HCT116 (cell line): ENCODE data around the gene DLG5. TPM values are rescaled to one million over a fixed set of nuclear protein-coding genes. Genes with fewer than 3 reads are reported as not detected.

Experiments
- ATAC-seq: fragments of 200-7000 bp; cut with Tn5 transposase; 2 replicates; pipeline ENCODE4 v1.9.1; 2020; ENCODE audit warnings: mild to moderate bottlenecking, moderate library complexity
- BruUV-seq: library from RNA; stranded (reverse); fragments of 400-500 nt; replicated peaks from 2 replicates; lab custom pipeline; 2021; lab: Mats Ljungman, UMichigan
- CTCF ChIA-PET: fragments of 300-600 bp; sonication (Branson Sonifier 250); formaldehyde crosslinking; loops from one replicate; lab custom pipeline; 2021; ENCODE audit warnings: antibody characterized with exemption; lab: Charles Lee
- POLR2A ChIA-PET: fragments of 300-600, 350-600 bp; sonication (Branson Sonifier 250); formaldehyde crosslinking; loops from one replicate; lab custom pipeline; 2021; ENCODE audit warnings: antibody characterized with exemption; lab: Charles Lee
- RAD21 ChIA-PET, 2 experiments: fragments of 300-600 bp; sonication (Branson Sonifier 250); formaldehyde crosslinking; loops; one replicate each; lab custom pipeline; 2023; ENCODE audit warnings: low total read pairs in 2 of 2; ENCODE audit not compliant: uncharacterized antibody in 2 of 2, unreplicated experiment in 2 of 2, low non-redundant PET in 1 of 2; lab: Charles Lee
- DNase-seq: peaks from one replicate; pipeline ENCODE4 v3.0.0-alpha.2; 2010; ENCODE audit warnings: low read depth, low spot score
- H2AFZ ChIP-seq: fragments of 200-600 bp; shearing (Covaris generic), sonication (generic); 2 replicates; pipeline ENCODE4 v1.6.1; 2017; ENCODE audit warnings: low read depth, mixed run types, mixed read lengths, antibody characterized with exemption, low read length; ENCODE audit not compliant: poor library complexity, severe bottlenecking
- H3K27ac ChIP-seq: 2 replicates; pipeline ENCODE4 v1.5.1; 2012; ENCODE audit warnings: low read depth, low read length
- H3K27me3 ChIP-seq: fragments of 200-600 bp; sonication (generic); 2 replicates; pipeline ENCODE4 v1.6.1; 2016; ENCODE audit warnings: mixed run types, low read length, mixed read lengths; ENCODE audit not compliant: insufficient read depth
- H3K36me3 ChIP-seq, 2 experiments: fragments of 200-500 bp in 1 of 2; fragments of 200-600 bp in 1 of 2; sonication (Bioruptor generic) in 1 of 2; sonication (generic) in 1 of 2; 2 replicates each; pipeline versions ENCODE4 v1.5.1 to v1.6.1; 2014 to 2016; ENCODE audit warnings: low read length in 2 of 2, inconsistent platforms in 1 of 2, mixed read lengths in 1 of 2, mixed run types in 1 of 2; ENCODE audit not compliant: insufficient read depth in 2 of 2, control insufficient read depth in 1 of 2
- H3K4me1 ChIP-seq, 2 experiments: fragments of 200-600 bp in 1 of 2; sonication (generic) in 1 of 2; 2 replicates each; pipeline versions ENCODE4 v1.5.1 to v1.6.1; 2012 to 2017; ENCODE audit warnings: low read length in 2 of 2, inconsistent platforms in 1 of 2, mild to moderate bottlenecking in 1 of 2, mixed read lengths in 1 of 2, mixed run types in 1 of 2, moderate library complexity in 1 of 2; ENCODE audit not compliant: insufficient read depth in 2 of 2, control insufficient read depth in 1 of 2
- H3K4me2 ChIP-seq: fragments of 200-600 bp; sonication (generic); 2 replicates; pipeline ENCODE4 v1.6.1; 2017; ENCODE audit warnings: mixed run types, low read length, mixed read lengths
- H3K4me3 ChIP-seq, 2 experiments: fragments of 200-600 bp in 1 of 2; sonication (generic) in 1 of 2; replicated peaks in 1 of 2; 2 replicates each; pipeline ENCODE4 v1.5.1; 2011 to 2016; ENCODE audit warnings: low read length in 2 of 2, control low read depth in 1 of 2, low read depth in 1 of 2, mild to moderate bottlenecking in 1 of 2, mixed read lengths in 1 of 2, mixed run types in 1 of 2
- H3K79me2 ChIP-seq: fragments of 200-600 bp; sonication (generic); 2 replicates; pipeline ENCODE4 v1.6.1; 2017; ENCODE audit warnings: mild to moderate bottlenecking, mixed run types, low read length, moderate library complexity, mixed read lengths; ENCODE audit not compliant: insufficient read depth
- H3K9ac ChIP-seq: fragments of 200-600 bp; sonication (generic); 2 replicates; pipeline ENCODE4 v1.6.1; 2016; ENCODE audit warnings: low read length, mixed read lengths
- H3K9me2 ChIP-seq: fragments of 200-600 bp; sonication (generic), shearing (Covaris generic); 2 replicates; pipeline ENCODE4 v1.6.1; 2017; ENCODE audit warnings: mixed run types, mild to moderate bottlenecking, moderate library complexity; ENCODE audit not compliant: insufficient read depth
- H3K9me3 ChIP-seq, 2 experiments: fragments of 200-500 bp in 1 of 2; fragments of 200-600 bp in 1 of 2; sonication (Bioruptor generic) in 1 of 2; sonication (generic) in 1 of 2; 2 replicates each; pipeline ENCODE4 v1.6.1; 2014 to 2017; ENCODE audit warnings: low read length in 2 of 2, mixed read lengths in 2 of 2, inconsistent platforms in 1 of 2, low read depth in 1 of 2, mild to moderate bottlenecking in 1 of 2, mixed run types in 1 of 2, moderate library complexity in 1 of 2; ENCODE audit not compliant: control insufficient read depth in 1 of 2, insufficient read depth in 1 of 2
- H4K20me1 ChIP-seq: fragments of 200-600 bp; sonication (generic), shearing (Covaris generic); 2 replicates; pipeline ENCODE4 v1.6.1; 2017; ENCODE audit warnings: mixed run types, mild to moderate bottlenecking, moderate library complexity; ENCODE audit not compliant: insufficient read depth
- ELF1 ChIP-seq: IDR thresholded peaks from 2 replicates; pipeline ENCODE4 v1.6.1; 2012; ENCODE audit warnings: low read depth, borderline replicate concordance
- FOSL1 ChIP-seq: IDR thresholded peaks from 2 replicates; pipeline ENCODE4 v1.6.1; 2012; ENCODE audit warnings: low read depth
- JUND ChIP-seq: IDR thresholded peaks from 2 replicates; pipeline ENCODE4 v1.6.1; 2012
- POLR2AphosphoS5 ChIP-seq: IDR thresholded peaks from 2 replicates; pipeline ENCODE4 v1.6.1; 2011; ENCODE audit warnings: mild to moderate bottlenecking, low read depth, low read length, moderate library complexity
- SP1 ChIP-seq: IDR thresholded peaks from 2 replicates; pipeline ENCODE4 v1.6.1; 2012; ENCODE audit warnings: low read depth
- TCF7L2 ChIP-seq: IDR thresholded peaks from 2 replicates; pipeline ENCODE4 v1.7.0; 2011; ENCODE audit warnings: borderline replicate concordance, inconsistent platforms; ENCODE audit not compliant: insufficient read depth, insufficient read length; ENCODE audit errors: extremely low read depth
- YY1 ChIP-seq: IDR thresholded peaks from 2 replicates; pipeline ENCODE4 v1.6.1; 2011; ENCODE audit warnings: low read length, low read depth, moderate library complexity, mild to moderate bottlenecking; ENCODE audit not compliant: insufficient replicate concordance; ENCODE audit errors: extremely low read depth
- ZFX ChIP-seq: fragments of 450-650 bp; IDR thresholded peaks from 2 replicates; pipeline ENCODE4 v1.6.1; 2017
- intact Hi-C: fragments of 100-400 bp; cut with micrococcal nuclease; formaldehyde crosslinking; loops from 2 replicates; pipeline ENCODE4 v1.10.0; 2022
- total RNA-seq: library from RNA; stranded (reverse); gene quantifications from one replicate; pipeline ENCODE4 v1.2.1, GENCODE V29; 2021; ENCODE audit not compliant: unreplicated experiment

DLG5 gene
- total RNA-seq, 1 experiment from 2014 or later: 44.8 TPM

- TF ChIP-seq ELF1 (no peak), SP1 (no peak), FOSL1 (no peak), ZFX (peak; percentile 74), JUND (no peak), POLR2AphosphoS5 (peak; percentile 74)
Observed at GRCh38 chr10:77926566-77927401, at the start of gene DLG5 (continued).

- Histone ChIP-seq H3K36me3 (peaks cover 20 to 23% of the 10 kb centered on the region in 2 experiments; a peak in 3 of 4 replicates), H3K4me2 (no peak overlapping the region), H3K27me3 (no peaks in the 10 kb centered on the region), H3K4me1 (peaks cover 16 to 24% of the 10 kb centered on the region in 2 experiments), H3K9me3 (no peaks in the 10 kb centered on the region), H4K20me1 (no peaks in the 10 kb centered on the region; the same call in 1 of the 2 replicates), H3K9me2 (no peaks in the 10 kb centered on the region), H2AFZ (no peak overlapping the region), H3K27ac (no peak overlapping the region), H3K9ac (no peak overlapping the region), H3K79me2 (no peaks in the 10 kb centered on the region), H3K4me3 (no peak overlapping the region)
- intact Hi-C loops: loop anchor here (2.0 kb wide), 1 partner anchor 66 kb away; no protein-coding TSS in a partner anchor
- CTCF ChIA-PET: interaction anchor here (1.0 to 2.3 kb wide), 5 partner anchors 16 to 128 kb away, joined by 3 to 20 read pairs (median 5); no protein-coding TSS in a partner anchor
- peak; percentile 17 for TF ChIP-seq TCF7L2
- TF ChIP-seq YY1: no peak
- DNase-seq: no peak
- BruUV-seq: no TSS peak
- no peak for ATAC-seq
- POLR2A ChIA-PET: no interaction called here
- RAD21 ChIA-PET: no interaction called here
Observed at GRCh38 chr10:77975086-77975666, 48.6 kb upstream of the DLG5 start.
